ENCODE data around the gene PRDM8. TPM values are rescaled to one million over a fixed set of nuclear protein-coding genes. Genes with fewer than 3 reads are reported as not detected.
A peak's percentile ranks its signal among the peaks of the same experiment; 100 is the strongest.

Gene PRDM8
- total and polyA plus RNA-seq, 2 of the 8 experiments (the other 6 are each of a cell fraction or from before 2014, with no cell fraction given), result not detected

DNA sequence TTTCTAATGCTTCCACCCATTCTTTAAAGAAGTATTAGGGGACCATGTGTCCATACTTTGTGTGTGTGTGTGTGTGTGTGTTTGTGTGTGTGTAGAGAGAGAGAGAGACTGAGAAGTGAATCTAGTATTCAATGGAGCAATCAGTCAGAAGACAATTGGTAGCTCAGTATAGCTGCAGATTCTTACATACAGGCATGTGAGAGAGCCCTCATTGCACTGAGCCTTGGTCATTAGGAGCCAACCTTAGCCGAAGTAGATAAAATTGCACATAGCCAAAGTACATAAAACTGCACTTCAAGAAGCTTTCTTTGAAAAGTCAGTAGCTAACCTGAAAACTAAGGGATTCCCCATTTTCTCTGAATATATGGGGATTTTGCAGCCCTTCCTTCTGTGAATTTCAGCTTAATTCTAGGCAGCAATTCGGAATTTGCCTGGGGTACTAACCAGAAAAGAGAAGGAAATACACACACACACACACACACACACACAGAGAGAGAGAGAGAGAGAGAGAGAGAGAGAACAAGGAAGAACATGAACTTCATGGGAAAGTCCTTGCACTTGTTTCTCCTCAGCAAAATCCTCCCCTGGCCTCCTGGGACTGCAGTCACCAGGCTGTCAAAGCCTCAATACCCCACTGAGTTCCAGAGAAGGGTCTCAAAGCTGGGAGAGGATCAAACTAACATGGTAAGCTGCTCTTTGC lies 1.7 kb upstream of the PRDM8 start:
- Histone ChIP-seq H3K23ac (ENCODE audit: insufficient read length) (no peak overlapping the region), H2BK15ac (ENCODE audit: low read length) (no peak overlapping the region), H3K23me2 (ENCODE audit: low read depth, low read length) (no peaks in the 10 kb centered on the region; the same call in 1 of the 2 replicates), H3K14ac (ENCODE audit: insufficient read length) (no peak overlapping the region), H4K91ac (replicated peaks; ENCODE audit: insufficient read length, low read length) (no peak overlapping the region), H3K27me3 (replicated peaks in 1 of 4; ENCODE audit: control insufficient read depth in 3 of 4, extremely low read depth in 1 of 4, insufficient read depth in 3 of 4, low read length in 3 of 4) (peaks cover 92 to 100% (median 96%) of the 10 kb centered on the region in 4 experiments), H3K4ac (replicated peaks; ENCODE audit: insufficient read length, low read depth, low read length) (no peak overlapping the region), H3K36me3 (ENCODE audit: control insufficient read depth in 2 of 4, insufficient read depth in 4 of 4, low read length in 3 of 4) (no peaks in the 10 kb centered on the region; a peak in 1 of 8 replicates), H4K5ac (ENCODE audit: insufficient read length, low read depth, low read length) (no peak overlapping the region), H3K4me1 (replicated peaks in 1 of 4; ENCODE audit: control insufficient read depth in 3 of 4, insufficient read depth in 4 of 4, low read length in 3 of 4) (peaks cover 0 to 9% (median 5%) of the 10 kb centered on the region in 4 experiments; a peak in 5 of 7 replicates), H2BK5ac (ENCODE audit: low read depth, low read length) (no peak overlapping the region), H2BK12ac (ENCODE audit: low read depth, low read length) (no peak overlapping the region), H3K4me3 (ENCODE audit: extremely low read depth in 1 of 4, insufficient read depth in 2 of 4, low read depth in 3 of 4, low read length in 4 of 4) (no peak overlapping the region), H3K9me3 (ENCODE audit: insufficient read depth in 2 of 2, low read depth in 1 of 2, low read length in 1 of 2) (no peaks in the 10 kb centered on the region), H2BK20ac (ENCODE audit: low read length) (no peak overlapping the region), H4K20me1 (replicated peaks in 1 of 2; ENCODE audit: control insufficient read depth in 1 of 2, insufficient read depth in 2 of 2, low read length in 2 of 2) (peaks cover 25 to 33% of the 10 kb centered on the region in 2 experiments), H3K9ac (replicated peaks in 1 of 4; ENCODE audit: extremely low read depth in 1 of 4, low read depth in 3 of 4, low read length in 3 of 4) (no peak overlapping the region), H3K4me2 (ENCODE audit: insufficient read depth in 1 of 2, low read depth in 2 of 2, low read length in 2 of 2) (peak overlapping the region in 1 of 2 experiments; percentile 1; a peak in 1 of 4 replicates), H3K79me2 (ENCODE audit: control insufficient read depth in 1 of 2, insufficient read depth in 2 of 2, low read length in 2 of 2) (no peaks in the 10 kb centered on the region), H3K79me1 (ENCODE audit: low read depth, low read length) (no peaks in the 10 kb centered on the region), H2AFZ (ENCODE audit: low read length) (no peak overlapping the region), H3K56ac (replicated peaks; ENCODE audit: insufficient read length, low read depth, low read length) (no peak overlapping the region), H2AK5ac (ENCODE audit: low read depth, low read length) (no peak overlapping the region), H3K27ac (ENCODE audit: low read depth, low read length) (no peak overlapping the region), H3K18ac (ENCODE audit: extremely low read depth, low read length) (no peak overlapping the region), H2BK120ac (replicated peaks; ENCODE audit: low read depth, low read length) (no peak overlapping the region), H4K8ac (ENCODE audit: extremely low read depth, insufficient read depth, low read length) (no peak overlapping the region)
- no peak for DNase-seq (ENCODE audit: low read depth in 1 of 2, low spot score in 2 of 2)
- no peak for FAIRE-seq
- WGBS, 2 experiments (ENCODE audit: extremely low coverage in 1 of 2, insufficient coverage in 1 of 2, insufficient read length in 1 of 2, insufficient replicate concordance in 2 of 2, low coverage in 1 of 2, low lambda C conversion rate in 2 of 2, missing lambda C conversion rate in 1 of 2), result 46% methylated on average over 2 of the region's 2 CpGs; no CpG with 5 or more reads in 1 of the 2 experiments
- TF ChIP-seq CREB1 (IDR thresholded peaks at IDR 0.05), result no peak
- TF ChIP-seq, protein P1, sequence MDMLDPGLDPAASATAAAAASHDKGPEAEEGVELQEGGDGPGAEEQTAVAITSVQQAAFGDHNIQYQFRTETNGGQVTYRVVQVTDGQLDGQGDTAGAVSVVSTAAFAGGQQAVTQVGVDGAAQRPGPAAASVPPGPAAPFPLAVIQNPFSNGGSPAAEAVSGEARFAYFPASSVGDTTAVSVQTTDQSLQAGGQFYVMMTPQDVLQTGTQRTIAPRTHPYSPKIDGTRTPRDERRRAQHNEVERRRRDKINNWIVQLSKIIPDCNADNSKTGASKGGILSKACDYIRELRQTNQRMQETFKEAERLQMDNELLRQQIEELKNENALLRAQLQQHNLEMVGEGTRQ (IDR thresholded peaks at IDR 0.05; ENCODE audit: low read length), result no peak
- ChIA-PET CTCF (ENCODE audit: partially characterized antibody) (interaction anchor here (0.8 to 9.2 kb wide), 6 partner anchors 9 to 141 kb away, joined by 3 to 170 read pairs (median 8); partner anchors contain the start of genes CFAP299 and FGF5), POLR2A (ENCODE audit: partially characterized antibody) (interaction anchor here (0.8 kb wide), 1 partner anchor 9 kb away, joined by 4 read pairs; no protein-coding TSS in a partner anchor)

Measured in H1 (cell line).